Fibroblast of skin of abdomen (primary cell): Measurements from ENCODE around the gene S100A12.

Source experiments
- DNase-seq: peaks from one replicate; pipeline ENCODE4 v3.0.0-alpha.2; 2013

The S100A12 gene

GRCh38 chr1:153397051-153397923 lies 21.9 kb upstream of the S100A12 start:
- DNase-seq: no peak

- no peak for DNase-seq
Observed at GRCh38 chr1:153396461-153396860, 21.0 kb upstream of the S100A12 start.

GRCh38 chr1:153395776-153396175 lies 20.4 kb upstream of the S100A12 start:
- no peak for DNase-seq

- DNase-seq: no peak
Observed at GRCh38 chr1:153395136-153395685, 19.8 kb upstream of the S100A12 start.

- no peak for DNase-seq
Observed at GRCh38 chr1:153394391-153394790, 19.0 kb upstream of the S100A12 start.

GRCh38 chr1:153393926-153394325 lies 18.5 kb upstream of the S100A12 start:
- DNase-seq: no peak

GRCh38 chr1:153392822-153393221 lies 17.4 kb upstream of the S100A12 start:
- DNase-seq: no peak

- no peak for DNase-seq
Observed at GRCh38 chr1:153392258-153392657, 16.8 kb upstream of the S100A12 start.

GRCh38 chr1:153390938-153391710 lies 15.7 kb upstream of the S100A12 start, which contains the start of gene S100A8:
S100A8 (minus strand) TSS chr1:153391073; CDS start chr1:153390535, 538 bp downstream.
- no peak for DNase-seq

- no peak for DNase-seq
Observed at GRCh38 chr1:153389973-153390879, 14.8 kb upstream of the S100A12 start.

- DNase-seq: no peak
Observed at GRCh38 chr1:153389401-153389800, 14.0 kb upstream of the S100A12 start.

- DNase-seq: no peak
Observed at GRCh38 chr1:153387785-153388184, 12.4 kb upstream of the S100A12 start.

GRCh38 chr1:153387001-153387400 lies 11.6 kb upstream of the S100A12 start:
- no peak for DNase-seq

- DNase-seq: no peak
Observed at GRCh38 chr1:153386500-153386901, 11.1 kb upstream of the S100A12 start.

GRCh38 chr1:153384958-153385580 lies 9.6 kb upstream of the S100A12 start:
- no peak for DNase-seq

GRCh38 chr1:153380711-153381110 lies 5.3 kb upstream of the S100A12 start:
- no peak for DNase-seq

- DNase-seq: no peak
Observed at GRCh38 chr1:153379591-153379990, 4.2 kb upstream of the S100A12 start.

GRCh38 chr1:153374071-153374470 lies 1.4 kb downstream of the S100A12 start:
- no peak for DNase-seq

GRCh38 chr1:153372571-153372970 lies 2.9 kb downstream of the S100A12 start:
- no peak for DNase-seq

- no peak for DNase-seq
Observed at GRCh38 chr1:153371231-153371630, 4.2 kb downstream of the S100A12 start.

GRCh38 chr1:153370146-153370545 lies 5.3 kb downstream of the S100A12 start:
- no peak for DNase-seq

- DNase-seq: no peak
Observed at GRCh38 chr1:153368495-153368894, 6.9 kb downstream of the S100A12 start.
